MCF 10A (cell line): Measurements from ENCODE around the gene CD247. TPM values are rescaled to one million over a fixed set of nuclear protein-coding genes. Genes with fewer than 3 reads are reported as not detected.

Experiments
- BruUV-seq: library from RNA; stranded (reverse); fragments of 400-500 nt; replicated peaks from 2 replicates; lab custom pipeline; 2021; lab: Mats Ljungman, UMichigan
- CTCF ChIA-PET: fragments of 300-600 bp; sonication (Branson Sonifier 250); formaldehyde crosslinking; extraction: SDS; loops from one replicate; lab custom pipeline; 2021; ENCODE audit warnings: antibody characterized with exemption, inconsistent platforms; lab: Yijun Ruan, JAX
- POLR2A ChIA-PET: fragments of 300-600, 350-650 bp; sonication (Branson Sonifier 250); formaldehyde crosslinking; extraction: SDS; loops from one replicate; lab custom pipeline; 2020; ENCODE audit warnings: antibody characterized with exemption, inconsistent platforms; lab: Yijun Ruan, JAX
- DNase-seq: peaks from one replicate; pipeline ENCODE4 v3.0.0-alpha.2; 2018; ENCODE audit not compliant: unreplicated experiment
- H3K27ac Mint-ChIP-seq: one replicate; pipeline ENCODE4 v1.8.0; 2022; ENCODE audit warnings: mild to moderate bottlenecking, low read depth, mixed read lengths; ENCODE audit not compliant: unreplicated experiment
- H3K27me3 Mint-ChIP-seq: one replicate; pipeline ENCODE4 v1.8.0; 2022; ENCODE audit warnings: mixed read lengths; ENCODE audit not compliant: insufficient read depth, unreplicated experiment
- H3K36me3 Mint-ChIP-seq: one replicate; pipeline ENCODE4 v1.8.0; 2022; ENCODE audit warnings: mild to moderate bottlenecking, moderate library complexity, mixed read lengths; ENCODE audit not compliant: insufficient read depth, unreplicated experiment
- H3K4me1 Mint-ChIP-seq: one replicate; pipeline ENCODE4 v1.8.0; 2022; ENCODE audit warnings: mixed read lengths; ENCODE audit not compliant: insufficient read depth, unreplicated experiment
- H3K4me3 Mint-ChIP-seq: one replicate; pipeline ENCODE4 v1.8.0; 2022; ENCODE audit warnings: mild to moderate bottlenecking, moderate library complexity, mixed read lengths; ENCODE audit not compliant: unreplicated experiment
- H3K9me3 Mint-ChIP-seq: one replicate; pipeline ENCODE4 v1.8.0; 2022; ENCODE audit warnings: mixed read lengths; ENCODE audit not compliant: unreplicated experiment
- CTCF ChIP-seq: fragments of 200-600 bp; IDR thresholded peaks from one replicate; pipeline ENCODE4 v1.8.0; 2022; ENCODE audit warnings: antibody characterized with exemption, mild to moderate bottlenecking; ENCODE audit not compliant: unreplicated experiment
- intact Hi-C: fragments of 100-400 bp; cut with micrococcal nuclease; formaldehyde crosslinking; loops from 2 replicates; pipeline ENCODE4 v1.14.1; 2022
- total RNA-seq: library from RNA; stranded (reverse); gene quantifications from 2 replicates; pipeline ENCODE4 v1.2.3, GENCODE V29; 2022

The CD247 gene
- total RNA-seq, 1 experiment from 2014 or later, result not detected

GRCh38 chr1:167427848-167428247, 90.5 kb downstream of the CD247 start:
- intact Hi-C loops, result no loop called here
- Mint-ChIP-seq H3K27me3 (no peaks in the 10 kb centered on the region), H3K36me3 (peaks cover 5% of the 10 kb centered on the region), H3K4me3 (no peak overlapping the region), H3K27ac (no peak overlapping the region), H3K9me3 (no peaks in the 10 kb centered on the region), H3K4me1 (no peaks in the 10 kb centered on the region)
- no TSS peak for BruUV-seq
- no peak for DNase-seq
- no peak for TF ChIP-seq CTCF
- CTCF ChIA-PET, result interaction anchor here (0.6 to 12.9 kb wide), 4 partner anchors 15 to 172 kb away, joined by 3 to 105 read pairs (median 7); no protein-coding TSS in a partner anchor
- POLR2A ChIA-PET, result interaction anchor here (2.1 kb wide), 1 partner anchor 10 kb away, joined by 6 read pairs; no protein-coding TSS in a partner anchor

- ChIA-PET POLR2A (no interaction called here), CTCF (interaction anchor here (0.6 to 12.9 kb wide), 4 partner anchors 13 to 159 kb away, joined by 3 to 105 read pairs (median 6); no protein-coding TSS in a partner anchor)
- no peak overlapping the region for H3K27ac Mint-ChIP-seq
- TF ChIP-seq CTCF, result no peak
- H3K9me3 Mint-ChIP-seq, result no peaks in the 10 kb centered on the region
- intact Hi-C loops, result no loop called here
- H3K27me3 Mint-ChIP-seq, result no peaks in the 10 kb centered on the region
- peaks cover 5% of the 10 kb centered on the region for H3K36me3 Mint-ChIP-seq
- H3K4me3 Mint-ChIP-seq, result no peak overlapping the region
- H3K4me1 Mint-ChIP-seq, result no peaks in the 10 kb centered on the region
- no peak for DNase-seq
- no TSS peak for BruUV-seq
Measured at GRCh38 chr1:167426716-167427115, 91.6 kb downstream of the CD247 start.

GRCh38 chr1:167425482-167425881, 92.8 kb downstream of the CD247 start:
- Mint-ChIP-seq H3K9me3 (no peaks in the 10 kb centered on the region), H3K27ac (no peak overlapping the region), H3K36me3 (peaks cover 5% of the 10 kb centered on the region), H3K4me1 (peaks cover 3% of the 10 kb centered on the region), H3K27me3 (no peaks in the 10 kb centered on the region), H3K4me3 (no peak overlapping the region)
- intact Hi-C loops, result no loop called here
- no peak for TF ChIP-seq CTCF
- no peak for DNase-seq
- BruUV-seq, result no TSS peak
- POLR2A ChIA-PET, result interaction anchor here (0.8 kb wide), 1 partner anchor 30 kb away, joined by 3 read pairs; no protein-coding TSS in a partner anchor
- CTCF ChIA-PET, result interaction anchor here (0.5 to 12.9 kb wide), 9 partner anchors 11 to 405 kb away, joined by 3 to 105 read pairs (median 3); no protein-coding TSS in a partner anchor

- TF ChIP-seq CTCF, result no peak
- BruUV-seq, result no TSS peak
- Mint-ChIP-seq H3K4me3 (no peak overlapping the region), H3K9me3 (no peaks in the 10 kb centered on the region), H3K36me3 (peaks cover 5% of the 10 kb centered on the region), H3K27me3 (no peaks in the 10 kb centered on the region), H3K27ac (no peak overlapping the region), H3K4me1 (peaks cover 6% of the 10 kb centered on the region)
- CTCF ChIA-PET, result interaction anchor here (0.6 to 12.9 kb wide), 6 partner anchors 9 to 514 kb away, joined by 3 to 105 read pairs (median 4); no protein-coding TSS in a partner anchor
- no peak for DNase-seq
- POLR2A ChIA-PET, result interaction anchor here (0.7 to 2.4 kb wide), 2 partner anchors 11 to 359 kb away, joined by 3 to 6 read pairs; no protein-coding TSS in a partner anchor
- intact Hi-C loops, result no loop called here
Measured at GRCh38 chr1:167423684-167424619, 94.4 kb downstream of the CD247 start.
